Astrocyte (in vitro differentiated cells and primary cell): Measurements from ENCODE around the gene SIX3.
A peak's percentile ranks its signal among the peaks of the same experiment; 100 is the strongest.

Source experiments
- CTCF ChIP-seq: IDR thresholded peaks from 2 replicates; pipeline ENCODE4 v1.5.1; 2011; ENCODE audit warnings: low read depth, mild to moderate bottlenecking, inconsistent platforms, low read length, moderate library complexity; ENCODE audit not compliant: insufficient read depth
- EZH2 ChIP-seq: IDR thresholded peaks from 2 replicates; pipeline ENCODE4 v1.6.1; 2012; ENCODE audit warnings: mild to moderate bottlenecking, low read length, inconsistent platforms; ENCODE audit not compliant: insufficient read depth

DNA sequence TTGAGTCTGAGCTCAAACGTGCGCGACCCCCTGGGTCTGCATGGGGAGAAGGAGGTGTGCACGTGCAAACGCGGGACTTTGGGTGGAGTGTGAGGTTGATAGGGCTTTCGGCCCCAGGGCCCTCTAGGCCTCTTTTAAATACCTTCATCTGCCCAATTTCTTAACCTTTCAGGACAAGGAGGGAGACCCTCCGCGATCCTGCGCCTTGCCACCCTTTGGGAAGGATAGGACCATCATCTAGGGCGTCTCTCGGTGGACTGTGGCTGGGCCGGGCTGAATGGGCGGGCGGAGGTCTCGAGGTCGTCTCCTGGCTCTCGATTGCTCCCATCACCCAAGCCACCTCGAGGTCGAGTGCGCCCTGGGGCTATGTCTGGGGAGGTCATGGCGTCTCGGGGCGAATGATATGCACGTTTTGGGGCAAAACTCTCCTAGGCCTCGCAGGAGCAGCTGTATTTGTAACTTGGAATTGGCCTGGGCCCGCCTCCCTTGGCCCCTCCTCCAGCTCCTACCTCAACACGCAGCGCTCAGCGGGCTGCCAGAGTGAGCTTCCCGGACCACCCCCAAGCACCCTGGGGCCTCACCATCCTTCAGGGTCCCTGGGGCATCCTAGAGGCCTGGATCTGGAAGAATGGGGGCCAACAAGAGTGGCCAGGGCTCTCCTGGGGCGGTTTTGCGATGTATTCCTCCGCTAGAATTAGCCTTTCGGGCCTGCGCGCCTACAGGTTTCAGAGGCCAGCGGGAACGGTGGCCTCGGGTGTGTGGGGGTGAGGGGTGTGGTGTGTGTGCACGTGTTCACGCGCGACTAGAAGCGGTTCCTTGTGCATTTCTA is 8.7 kb upstream of the SIX3 start:
- no peak for TF ChIP-seq CTCF
- peak; percentile 23 for TF ChIP-seq EZH2
